Hippocampal formation (tissue), 2 donors: ENCODE measurements around the gene TNXB.
"Not testable (repeated sequence)": the region's sequence is repeated elsewhere in the genome, so short reads cannot be mapped to it uniquely, and the experiment has no call there.

ENCODE experiments used
- DNase-seq, 2 donors: peaks; one replicate each; lab custom pipeline; 2025; lab: John Stamatoyannopoulos, UW

TNXB gene

GRCh38 chr6:32056254-32056653, 52.9 kb downstream of the TNXB start:
- DNase-seq, result no peak

- not testable (repeated sequence) for DNase-seq
Observed at GRCh38 chr6:32055756-32056155, 53.4 kb downstream of the TNXB start.

GRCh38 chr6:32053314-32053713, 55.8 kb downstream of the TNXB start:
- not testable (repeated sequence) for DNase-seq

GRCh38 chr6:32052626-32053025, 56.5 kb downstream of the TNXB start:
- not testable (repeated sequence) for DNase-seq

- no peak for DNase-seq
Observed at GRCh38 chr6:32050562-32050961, 58.6 kb downstream of the TNXB start.

- not testable (repeated sequence) for DNase-seq
Observed at GRCh38 chr6:32049736-32050135, 59.4 kb downstream of the TNXB start.

GRCh38 chr6:32049149-32049548, 60.0 kb downstream of the TNXB start:
- DNase-seq, result not testable (repeated sequence)

GRCh38 chr6:32047855-32048766, 61.0 kb downstream of the TNXB start:
- DNase-seq, result peak in 1 of 2 donors; percentile 29

- DNase-seq, result no peak
Observed at GRCh38 chr6:32047539-32047854, 61.6 kb downstream of the TNXB start.

GRCh38 chr6:32047084-32047478, 62.1 kb downstream of the TNXB start:
- DNase-seq, result no peak

- no peak for DNase-seq
Observed at GRCh38 chr6:32046450-32047083, 62.6 kb downstream of the TNXB start.

- DNase-seq, result no peak
Observed at GRCh38 chr6:32045811-32046449, 63.2 kb downstream of the TNXB start.

- not testable (repeated sequence) for DNase-seq
Observed at GRCh38 chr6:32044916-32045315, 64.2 kb downstream of the TNXB start.

GRCh38 chr6:32043589-32044380, 65.4 kb downstream of the TNXB start:
- DNase-seq, result not testable (repeated sequence)

- DNase-seq, result not testable (repeated sequence)
Observed at GRCh38 chr6:32042276-32042675, 66.9 kb downstream of the TNXB start.

GRCh38 chr6:32041385-32041784, 67.8 kb downstream of the TNXB start:
- not testable (repeated sequence) for DNase-seq

GRCh38 chr6:32041050-32041321, 68.2 kb downstream of the TNXB start:
- DNase-seq, result not testable (repeated sequence)

- DNase-seq, result not testable (repeated sequence)
Observed at GRCh38 chr6:32040299-32041049, 68.7 kb downstream of the TNXB start.

GRCh38 chr6:32039321-32040274, 69.5 kb downstream of the TNXB start:
- not testable (repeated sequence) for DNase-seq

GRCh38 chr6:32038878-32039277, 70.3 kb downstream of the TNXB start:
- DNase-seq, result not testable (repeated sequence)
